HG03342 (cell line): Measurements from ENCODE around the gene NUBPL.
"Not testable (repeated sequence)": the region's sequence is repeated elsewhere in the genome, so short reads cannot be mapped to it uniquely, and the experiment has no call there.

Experiments used
- ATAC-seq: cut with Tn5 transposase; IDR thresholded peaks from one replicate; pipeline ENCODE4 v1.9.1; 2021; ENCODE audit warnings: mild to moderate bottlenecking, moderate library complexity; ENCODE audit not compliant: unreplicated experiment

The NUBPL gene

GRCh38 chr14:31668348-31668747 is 107.1 kb downstream of the NUBPL start:
- ATAC-seq = no peak

GRCh38 chr14:31672709-31673108 is 111.5 kb downstream of the NUBPL start:
- ATAC-seq = no peak

- ATAC-seq = no peak
These were observed 115.8 kb downstream of the NUBPL start for GRCh38 chr14:31677052-31677451.

DNA sequence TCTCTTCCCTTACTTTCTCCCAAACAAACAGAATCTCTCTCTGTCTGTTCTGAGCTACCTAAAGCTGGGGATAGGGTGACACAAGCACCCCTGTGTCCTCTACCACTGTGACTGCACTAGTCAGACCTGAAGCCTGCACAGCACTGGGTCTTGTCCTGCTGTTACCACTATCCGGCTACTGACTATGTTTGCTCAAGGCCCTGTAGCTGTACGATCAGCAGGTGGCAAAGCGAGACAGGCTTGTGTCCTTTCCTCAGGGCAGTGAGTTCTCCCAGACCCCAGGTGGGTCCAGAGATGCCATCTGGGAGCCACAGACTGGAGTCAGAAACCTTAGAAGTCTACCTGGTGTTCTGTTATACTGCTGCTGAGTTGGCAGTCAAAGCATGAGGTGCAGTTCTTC is 116.4 kb downstream of the NUBPL start:
- ATAC-seq = no peak

GRCh38 chr14:31678421-31679249 is 117.4 kb downstream of the NUBPL start:
- no peak for ATAC-seq

DNA sequence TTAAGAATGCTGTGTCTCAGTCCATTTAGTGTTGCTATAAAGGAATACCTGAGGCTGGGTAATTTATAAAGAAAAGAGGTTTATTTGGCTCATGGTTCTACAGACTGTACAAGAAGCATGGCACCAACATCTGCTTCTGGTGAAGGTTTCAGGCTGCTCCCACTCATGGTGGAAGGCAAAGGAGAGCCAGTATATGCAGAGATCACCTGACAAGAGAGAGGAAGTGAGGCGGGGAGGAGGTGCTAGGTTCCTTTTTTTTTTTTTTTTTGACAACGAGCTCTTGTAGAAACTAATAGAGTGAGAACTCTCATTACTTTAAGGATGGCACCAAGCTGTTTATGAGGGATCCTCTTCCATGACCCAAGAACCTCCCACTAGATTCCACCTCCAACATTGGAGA is 121.6 kb downstream of the NUBPL start:
- no peak for ATAC-seq

DNA sequence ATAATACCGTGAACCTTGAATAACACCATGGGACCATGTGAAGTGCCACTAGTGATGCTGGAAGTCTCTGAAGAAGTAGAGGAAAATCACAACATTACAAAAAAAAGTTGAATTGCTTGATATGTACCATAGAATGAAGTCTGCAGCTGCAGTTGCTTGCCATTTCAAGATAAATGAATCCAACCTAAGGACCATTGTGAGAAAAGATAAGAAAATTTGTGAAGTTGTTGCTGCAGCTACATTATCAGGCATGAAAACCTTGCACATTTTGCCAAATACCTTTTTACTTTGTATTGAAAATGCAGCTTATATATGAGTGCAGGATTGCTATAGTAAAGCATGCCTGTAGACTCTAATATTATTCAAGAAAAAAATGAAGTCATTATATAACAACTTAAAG is 126.5 kb downstream of the NUBPL start:
- ATAC-seq = no peak

- no peak for ATAC-seq
These were observed 128.9 kb downstream of the NUBPL start for GRCh38 chr14:31690056-31690455.

GRCh38 chr14:31692376-31692781 is 131.2 kb downstream of the NUBPL start:
- ATAC-seq = no peak

- ATAC-seq = no peak
These were observed 135.2 kb downstream of the NUBPL start for GRCh38 chr14:31696378-31696777.

DNA sequence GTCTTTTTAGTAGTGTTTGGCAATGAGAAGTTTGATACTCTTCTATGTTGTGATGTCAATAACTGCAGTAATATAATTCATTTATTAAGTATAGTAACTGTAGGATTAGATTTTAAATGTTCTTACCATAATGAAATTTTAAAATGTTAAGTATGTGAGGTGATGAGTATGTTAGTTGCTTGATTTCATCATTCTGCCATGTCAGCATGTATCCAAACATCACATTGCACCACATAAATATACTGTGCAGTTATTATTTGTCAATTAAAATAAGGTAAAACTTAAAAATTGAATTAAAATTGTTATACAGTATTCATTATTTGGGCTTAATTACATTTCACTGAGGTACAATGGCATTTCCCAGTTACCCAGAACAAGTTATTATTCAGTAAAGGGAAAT is 138.6 kb downstream of the NUBPL start:
- ATAC-seq = no peak

DNA sequence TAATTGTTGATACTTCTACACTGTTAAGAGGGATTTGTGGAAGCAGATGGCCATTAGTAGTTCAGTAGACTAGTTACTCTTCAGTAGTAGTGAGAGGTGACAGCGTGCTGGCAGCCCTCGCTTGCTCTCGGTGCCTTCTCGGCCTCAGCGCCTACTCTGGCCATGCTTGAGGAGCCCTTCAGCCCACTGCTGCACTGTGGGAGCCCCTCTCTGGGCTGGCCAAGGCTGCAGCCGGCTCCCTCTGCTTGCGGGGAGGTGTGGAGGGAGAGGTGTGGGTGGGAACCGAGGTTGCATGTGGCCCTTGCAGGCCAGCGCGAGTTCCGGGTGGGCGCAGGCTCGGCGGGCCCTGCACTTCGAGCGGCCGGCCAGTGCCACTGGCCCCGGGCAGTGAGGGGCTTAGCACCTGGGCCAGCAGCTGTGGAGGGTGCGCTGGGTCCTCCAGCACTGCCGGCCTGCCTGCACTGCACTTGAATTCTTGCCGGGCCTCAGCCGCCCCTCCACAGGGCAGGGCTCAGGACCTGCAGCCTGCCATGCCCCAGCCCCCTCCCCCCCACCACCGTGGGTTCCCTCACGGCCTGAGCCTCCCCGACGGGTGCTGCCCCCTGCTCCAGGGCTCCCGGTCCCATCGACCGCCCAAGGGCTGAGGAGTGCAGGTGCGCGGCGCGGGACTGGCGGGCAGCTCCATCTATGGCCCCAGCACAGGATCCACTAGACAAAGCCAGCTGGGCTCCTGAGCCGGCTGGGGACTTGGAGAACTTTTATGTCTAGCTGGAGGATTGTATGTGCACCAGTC is 139.3 kb downstream of the NUBPL start:
- ATAC-seq = no peak

DNA sequence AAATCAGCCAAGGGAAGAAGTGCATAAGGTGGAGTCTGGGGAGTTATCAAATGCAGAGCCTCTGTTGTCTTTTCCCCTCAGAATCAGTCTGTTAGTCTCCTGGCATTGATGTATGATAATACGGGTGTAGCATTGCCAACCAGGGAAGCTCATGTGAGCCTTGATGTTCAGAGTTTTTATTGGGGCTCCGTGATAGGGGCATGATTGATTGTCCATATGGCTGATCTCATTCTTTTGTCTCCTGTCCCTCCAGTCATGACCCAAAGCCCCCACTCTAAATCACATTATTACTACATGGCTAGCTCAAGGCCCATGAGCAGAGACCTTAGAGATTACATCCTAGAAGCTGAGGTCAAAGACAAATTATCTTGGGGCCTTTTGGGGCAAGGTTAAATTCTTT is 140.9 kb downstream of the NUBPL start:
- no peak for ATAC-seq

- no peak for ATAC-seq
These were observed 141.9 kb downstream of the NUBPL start for GRCh38 chr14:31703056-31703455.

GRCh38 chr14:31705731-31706130 is 144.5 kb downstream of the NUBPL start:
- no peak for ATAC-seq

- ATAC-seq = not testable (repeated sequence)
These were observed 147.5 kb downstream of the NUBPL start for GRCh38 chr14:31708661-31709060.

DNA sequence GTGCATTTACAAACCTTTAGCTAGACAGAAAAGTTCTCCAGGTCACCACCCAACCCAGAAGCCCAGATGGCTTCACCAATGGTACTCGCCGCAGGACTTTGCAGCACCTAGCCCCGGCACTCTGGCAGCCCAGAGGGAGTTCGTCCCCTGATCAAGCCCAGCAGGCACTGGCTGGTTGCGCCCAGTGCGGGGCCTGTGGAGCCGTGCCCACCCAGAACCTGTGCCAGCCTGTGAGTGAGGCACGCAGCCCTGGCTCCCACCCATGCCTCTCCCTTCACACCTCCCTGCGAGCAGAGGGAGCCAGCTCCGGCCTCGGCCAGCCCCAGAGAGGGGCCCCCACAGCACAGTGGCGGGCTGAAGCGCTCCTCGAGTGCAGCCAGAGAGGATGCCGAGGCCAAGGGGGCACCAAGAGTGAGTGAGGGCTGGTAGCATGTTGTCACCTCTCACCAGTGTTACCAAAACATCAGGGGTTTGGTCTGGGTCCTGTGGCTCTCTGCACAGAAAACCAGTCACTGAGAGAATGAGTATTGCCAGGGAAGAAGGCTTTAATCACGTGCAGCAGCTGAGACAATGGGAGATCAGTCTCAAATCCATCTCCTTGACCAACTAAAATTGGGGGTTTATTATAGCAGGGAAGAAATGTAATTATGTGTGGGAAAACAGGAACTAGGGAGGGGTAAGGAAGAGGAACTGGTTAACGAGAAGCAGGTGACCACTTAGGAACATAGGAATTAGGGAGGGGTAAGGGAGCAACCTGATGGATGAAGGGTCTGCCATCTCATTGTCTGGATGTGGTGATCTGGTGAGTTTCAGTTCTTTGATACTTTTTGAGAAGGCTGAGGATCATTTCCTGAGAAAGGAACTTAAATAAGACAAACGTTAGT is 151.3 kb downstream of the NUBPL start:
- no peak for ATAC-seq

DNA sequence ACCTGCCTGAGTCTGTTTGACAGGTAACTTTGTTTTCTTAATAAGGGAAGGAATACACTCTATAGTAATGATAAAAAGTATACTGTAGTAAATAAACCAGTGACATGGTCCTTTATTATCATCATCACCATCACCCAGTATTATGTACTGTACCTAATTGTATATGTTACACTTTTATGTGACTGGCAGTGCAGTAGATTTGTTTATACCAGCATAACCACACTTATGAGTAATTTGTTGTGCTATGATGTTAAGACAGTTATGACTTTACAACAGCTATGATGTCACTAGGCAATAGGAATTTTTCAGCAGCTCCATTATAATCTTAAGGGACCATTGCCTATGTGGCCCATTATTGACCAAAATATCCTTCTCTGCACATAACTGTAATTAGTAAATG is 155.0 kb downstream of the NUBPL start:
- ATAC-seq = no peak

DNA sequence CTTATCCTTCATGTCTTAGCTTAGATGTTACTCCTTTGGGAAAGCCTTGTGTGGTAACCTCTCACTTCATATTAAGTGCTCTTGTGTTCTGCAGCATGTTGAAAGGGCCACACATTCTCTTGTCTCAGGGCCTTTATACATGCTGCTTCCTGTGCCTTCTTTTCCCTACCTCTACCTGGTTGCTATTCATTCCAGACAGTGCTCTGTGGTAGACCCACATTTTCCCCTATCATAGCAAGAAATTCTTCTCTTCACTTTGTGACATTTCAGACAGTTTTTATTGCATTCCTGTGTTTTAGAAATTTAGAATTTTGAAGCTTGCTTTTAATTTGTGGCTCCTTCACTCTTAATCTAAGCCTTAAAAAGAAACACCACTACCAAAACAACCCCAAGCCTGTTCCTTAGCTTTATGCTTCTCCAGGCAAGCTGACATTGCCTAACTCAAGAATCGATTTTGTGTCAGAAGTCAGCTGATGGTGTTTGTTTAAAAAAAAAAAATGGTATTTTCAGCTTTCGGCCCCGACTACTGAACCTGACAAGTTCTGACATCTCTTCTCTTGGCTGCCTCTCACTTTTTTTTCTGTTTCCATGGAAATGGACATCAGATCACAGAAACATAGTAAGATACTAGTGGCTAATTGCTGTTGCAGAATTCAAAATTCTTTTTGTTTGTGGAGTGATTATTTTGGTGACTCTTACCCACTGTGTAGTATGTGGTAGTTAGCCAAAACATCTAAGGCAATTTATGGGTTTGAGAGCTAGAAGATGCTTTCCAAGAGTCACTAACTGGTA is 156.3 kb downstream of the NUBPL start:
- ATAC-seq = no peak

- no peak for ATAC-seq
These were observed 157.4 kb downstream of the NUBPL start for GRCh38 chr14:31718585-31718984.
